HG03469 (cell line): ENCODE measurements around the gene SNX21.
"Not testable (repeated sequence)": the region's sequence is repeated elsewhere in the genome, so short reads cannot be mapped to it uniquely, and the experiment has no call there.

Source experiments
- ATAC-seq: cut with Tn5 transposase; IDR thresholded peaks from one replicate; pipeline ENCODE4 v1.9.1; 2021; ENCODE audit warnings: mild to moderate bottlenecking, moderate library complexity, moderate number of reproducible peaks; ENCODE audit not compliant: unreplicated experiment

SNX21 gene, protein sequence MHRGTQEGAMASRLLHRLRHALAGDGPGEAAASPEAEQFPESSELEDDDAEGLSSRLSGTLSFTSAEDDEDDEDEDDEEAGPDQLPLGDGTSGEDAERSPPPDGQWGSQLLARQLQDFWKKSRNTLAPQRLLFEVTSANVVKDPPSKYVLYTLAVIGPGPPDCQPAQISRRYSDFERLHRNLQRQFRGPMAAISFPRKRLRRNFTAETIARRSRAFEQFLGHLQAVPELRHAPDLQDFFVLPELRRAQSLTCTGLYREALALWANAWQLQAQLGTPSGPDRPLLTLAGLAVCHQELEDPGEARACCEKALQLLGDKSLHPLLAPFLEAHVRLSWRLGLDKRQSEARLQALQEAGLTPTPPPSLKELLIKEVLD

DNA sequence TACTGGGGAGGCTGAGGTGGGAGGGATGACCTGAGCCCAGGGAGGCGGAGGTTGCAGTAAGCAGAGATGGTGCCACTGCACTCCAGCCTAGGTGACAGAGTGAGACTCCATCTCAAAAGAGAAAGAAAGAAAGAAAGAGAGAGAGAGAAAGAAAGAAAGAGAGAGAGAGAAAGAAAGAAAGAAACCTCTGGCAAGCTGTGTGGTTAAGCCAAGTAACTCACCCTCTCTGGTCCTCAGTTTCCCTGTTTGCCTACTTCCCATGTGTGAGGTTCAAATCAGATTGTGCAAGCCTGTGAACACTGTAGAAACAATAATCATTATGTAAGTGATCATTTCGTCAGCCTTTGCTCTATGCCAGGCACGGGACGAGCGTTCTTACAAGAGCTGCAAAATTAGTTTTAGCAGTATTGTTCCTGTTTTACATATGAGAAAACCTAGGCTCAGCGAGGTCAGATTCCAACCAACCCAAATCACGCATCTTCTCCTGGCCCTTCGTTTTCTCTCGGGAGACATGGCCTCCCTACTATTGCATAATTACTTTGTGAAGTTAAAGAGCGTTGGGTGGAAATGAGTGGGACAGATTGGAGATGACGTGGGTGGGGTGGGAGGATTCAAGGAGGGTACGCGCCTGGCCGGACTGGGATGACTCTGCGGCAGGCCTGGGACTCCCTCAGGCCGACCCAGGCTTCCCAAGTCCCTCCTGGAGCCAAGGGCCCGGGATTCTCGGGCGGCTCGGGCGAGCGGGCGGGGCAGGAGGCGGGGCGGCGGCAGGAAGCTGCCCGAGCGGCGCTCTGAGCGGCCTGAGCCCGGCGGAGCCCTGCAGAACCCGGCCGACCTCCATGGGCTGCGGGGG is at the start of gene SNX21:
Gene SNX21, plus strand, starts transcription at position 770 of the 853 bp plus-strand sequence. CDS start 121 bp downstream, outside the sequence.
- no peak for ATAC-seq

DNA sequence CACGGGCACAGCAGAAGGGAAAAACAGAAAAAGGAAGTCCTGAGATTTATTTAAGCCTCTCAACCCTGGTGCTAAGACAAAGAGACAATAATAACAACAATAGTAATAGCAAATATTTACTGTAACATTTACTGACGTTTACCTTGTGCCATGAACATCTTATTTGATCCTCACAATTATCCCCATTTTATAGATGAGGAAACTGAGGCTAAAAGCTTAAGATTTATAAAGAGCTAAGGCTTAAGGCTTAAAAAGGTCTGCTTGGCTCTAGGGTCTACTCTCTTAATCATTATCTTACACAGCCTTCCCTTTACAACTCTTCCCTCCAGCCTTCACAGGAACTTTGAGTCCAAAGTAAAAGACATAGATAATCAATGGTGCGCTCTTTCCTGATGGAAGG is 45.2 kb upstream of the SNX21 start:
- ATAC-seq, result no peak

DNA sequence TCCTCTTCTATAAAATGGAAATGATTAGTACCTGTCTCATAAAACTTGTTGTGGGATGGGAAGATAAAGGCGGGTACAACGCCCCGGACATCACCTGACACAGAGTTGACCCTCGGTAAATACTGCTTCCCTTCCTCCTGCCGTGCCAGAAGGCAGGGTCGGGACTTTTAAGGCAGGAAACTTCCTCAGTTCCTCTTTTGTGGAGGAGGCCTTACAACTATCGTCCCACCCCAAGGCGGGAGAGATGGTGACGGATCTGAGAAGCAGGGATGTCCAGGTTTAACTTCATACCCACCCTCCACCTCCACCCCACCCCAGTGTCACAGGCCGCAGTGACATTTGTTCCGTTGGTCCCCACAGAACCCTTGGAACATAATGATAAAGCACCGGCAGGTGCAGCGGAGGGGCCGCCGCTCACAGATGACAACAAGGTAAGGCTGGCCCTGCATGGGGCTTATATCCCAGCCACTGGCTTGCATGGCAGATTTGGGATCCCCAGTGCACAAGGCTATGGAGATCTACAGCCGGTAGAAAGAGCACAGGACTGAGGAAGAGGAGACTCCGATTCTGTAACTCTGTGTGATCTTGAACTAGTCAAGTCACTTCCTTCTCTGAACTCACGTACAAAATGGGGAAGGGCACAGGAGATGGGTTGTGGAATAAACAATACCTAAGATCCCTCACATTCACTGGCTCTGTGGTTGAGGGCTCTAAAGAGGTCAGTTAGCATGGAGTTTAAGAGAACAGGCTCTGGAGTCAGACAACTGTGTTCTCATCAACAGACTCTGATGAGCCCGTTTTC is 41.1 kb upstream of the SNX21 start:
- no peak for ATAC-seq

DNA sequence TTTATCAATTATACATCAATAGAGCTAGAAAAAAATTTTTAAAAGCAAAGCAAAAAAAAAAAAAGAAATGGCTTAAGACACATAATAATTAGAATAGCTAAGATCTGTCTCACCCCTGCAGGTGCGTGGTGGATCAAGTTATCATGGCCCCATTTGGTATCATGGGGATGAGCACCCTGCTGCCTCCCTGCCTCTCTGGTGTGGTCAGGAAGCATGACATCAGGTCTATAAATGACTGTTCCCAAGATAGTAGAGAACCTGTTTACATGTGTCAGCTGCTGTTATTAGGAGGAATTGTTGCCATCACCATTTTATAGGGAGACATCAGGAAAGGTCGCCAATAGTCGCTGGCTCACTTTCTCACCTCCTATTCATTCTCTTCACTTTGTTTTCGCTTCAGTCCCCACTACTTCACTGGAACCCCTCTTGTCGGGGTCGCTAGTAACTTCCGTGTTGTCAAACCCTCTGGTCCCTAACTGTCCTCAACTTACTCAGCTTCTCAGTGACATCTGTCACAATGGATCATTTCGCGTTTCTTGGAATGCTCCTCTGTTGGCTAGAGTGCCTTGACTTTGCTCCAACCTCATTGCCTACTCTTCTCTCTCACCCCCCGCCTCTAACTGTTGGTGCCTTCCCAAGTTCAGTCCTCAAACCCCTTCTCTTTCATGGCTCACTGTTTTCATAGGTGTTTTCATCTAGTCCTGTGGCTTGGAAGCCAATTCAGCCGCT is 37.1 kb upstream of the SNX21 start:
- ATAC-seq, result no peak

DNA sequence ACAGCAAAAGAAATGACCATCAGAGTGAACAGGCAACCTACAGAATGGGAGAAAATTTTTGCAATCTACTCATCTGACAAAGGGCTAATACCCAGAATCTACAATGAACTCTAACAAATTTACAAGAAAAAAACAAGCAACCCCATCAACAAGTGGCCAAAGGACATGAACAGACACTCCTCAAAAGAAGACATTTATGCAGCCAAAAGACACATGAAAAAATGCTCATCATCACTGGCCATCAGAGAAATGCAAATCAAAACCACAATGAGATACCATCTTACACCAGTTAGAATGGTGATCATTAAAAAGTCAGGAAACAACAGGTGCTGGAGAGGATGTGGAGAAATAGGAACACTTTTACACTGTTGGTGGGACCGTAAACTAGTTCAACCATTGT is 36.1 kb upstream of the SNX21 start:
- ATAC-seq, result not testable (repeated sequence)

DNA sequence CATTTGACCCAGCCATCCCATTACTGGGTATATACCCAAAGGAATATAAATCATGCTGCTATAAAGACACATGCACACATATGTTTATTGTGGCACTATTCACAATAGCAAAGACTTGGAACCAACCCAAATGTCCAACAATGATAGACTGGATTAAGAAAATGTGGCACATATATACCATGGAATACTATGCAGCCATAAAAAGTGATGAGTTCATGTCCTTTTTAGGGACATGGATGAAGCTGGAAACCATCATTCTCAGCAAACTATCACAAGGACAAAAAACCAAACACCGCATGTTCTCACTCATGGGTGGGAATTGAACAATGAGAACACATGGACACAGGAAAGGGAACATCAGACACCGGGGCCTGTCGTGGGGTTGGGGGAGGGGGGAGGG is 35.6 kb upstream of the SNX21 start:
- not testable (repeated sequence) for ATAC-seq

DNA sequence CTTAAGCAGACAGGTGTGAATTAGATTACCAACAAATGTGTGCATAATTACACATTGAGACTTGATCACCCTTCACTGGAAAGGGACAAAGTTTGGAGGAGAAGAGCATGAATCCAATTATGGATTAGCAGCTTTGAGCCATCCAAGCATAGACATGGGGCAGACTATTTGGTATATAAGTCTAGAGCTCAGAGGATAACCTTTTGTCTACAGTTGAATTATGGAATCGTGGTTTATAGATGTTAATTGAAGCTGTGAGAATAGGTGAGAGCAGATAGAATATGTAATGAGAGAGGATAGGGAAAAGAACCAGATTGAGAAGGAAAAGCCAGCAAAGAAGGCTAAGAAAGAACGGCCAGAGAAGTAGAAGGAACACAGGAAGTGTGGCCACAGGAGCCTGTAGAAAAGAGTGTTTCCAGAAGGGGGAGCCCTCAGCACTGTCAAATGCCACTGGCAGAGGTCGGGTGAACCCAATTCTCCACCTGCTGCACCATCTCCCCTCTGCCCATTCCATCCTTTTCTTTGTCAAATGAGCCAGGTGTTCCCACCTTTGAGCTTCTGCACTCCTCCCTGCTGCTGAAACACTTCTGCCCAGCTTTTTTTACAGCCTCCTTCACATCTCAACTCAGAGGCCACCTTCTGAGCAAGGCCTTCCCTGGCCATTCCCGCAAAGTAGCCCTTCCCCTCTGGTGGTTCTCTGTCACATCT is 34.5 kb upstream of the SNX21 start:
- ATAC-seq, result no peak

DNA sequence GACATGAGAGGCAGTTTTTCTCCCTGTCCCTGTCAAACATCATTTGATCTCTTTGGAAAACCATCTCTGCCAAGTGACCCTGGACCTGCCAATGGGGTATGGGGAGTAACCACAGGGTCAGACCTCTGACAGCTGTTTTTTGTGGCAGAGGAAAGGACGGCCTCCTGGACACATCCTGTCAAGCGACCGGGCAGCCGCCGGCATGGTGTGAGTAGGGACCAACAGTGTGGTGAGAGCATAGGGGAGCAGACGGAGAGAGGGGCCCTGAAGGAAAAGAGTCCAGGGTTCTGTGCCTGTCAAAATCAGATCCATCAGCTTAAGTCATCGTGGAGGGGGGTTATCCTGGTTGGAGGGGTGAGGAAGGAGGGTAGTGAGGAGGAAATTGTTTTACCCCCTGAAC is 31.7 kb upstream of the SNX21 start:
- ATAC-seq, result no peak

DNA sequence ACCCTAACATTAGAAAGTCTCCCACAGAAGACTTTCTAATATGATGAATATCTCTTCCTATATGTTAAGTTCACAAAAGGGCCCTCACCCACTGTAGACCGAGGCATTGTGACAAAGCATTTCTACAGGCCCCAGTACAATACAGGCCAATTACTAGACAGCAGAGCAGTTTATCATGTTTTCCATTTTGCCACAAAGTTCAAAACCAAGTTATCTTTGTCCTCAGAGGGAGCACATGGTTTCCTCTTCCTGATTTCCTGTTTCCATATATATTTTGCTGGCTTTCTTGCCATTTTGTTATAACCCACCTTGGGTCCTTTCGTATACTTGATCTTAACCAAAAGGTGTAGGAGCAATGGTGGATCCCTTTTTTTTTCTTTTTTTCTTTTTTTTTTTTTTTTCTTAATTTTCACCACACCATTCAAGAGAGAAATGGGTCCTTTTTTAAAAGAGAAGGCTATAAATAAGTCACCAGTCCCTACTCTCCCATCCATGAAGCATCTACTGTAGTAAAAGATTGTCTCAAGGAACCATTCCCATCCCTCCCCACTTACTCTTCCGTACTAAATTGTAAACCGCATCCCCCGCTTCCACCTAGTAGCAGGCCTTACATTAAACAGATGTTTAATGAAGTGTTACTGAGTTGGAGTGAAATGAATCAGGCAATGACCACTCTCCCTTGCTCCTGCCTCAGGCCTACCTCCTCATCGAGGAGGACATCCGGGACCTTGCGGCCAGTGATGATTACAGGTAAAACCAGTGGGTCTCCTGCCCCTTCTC is 23.2 kb upstream of the SNX21 start:
- no peak for ATAC-seq

DNA sequence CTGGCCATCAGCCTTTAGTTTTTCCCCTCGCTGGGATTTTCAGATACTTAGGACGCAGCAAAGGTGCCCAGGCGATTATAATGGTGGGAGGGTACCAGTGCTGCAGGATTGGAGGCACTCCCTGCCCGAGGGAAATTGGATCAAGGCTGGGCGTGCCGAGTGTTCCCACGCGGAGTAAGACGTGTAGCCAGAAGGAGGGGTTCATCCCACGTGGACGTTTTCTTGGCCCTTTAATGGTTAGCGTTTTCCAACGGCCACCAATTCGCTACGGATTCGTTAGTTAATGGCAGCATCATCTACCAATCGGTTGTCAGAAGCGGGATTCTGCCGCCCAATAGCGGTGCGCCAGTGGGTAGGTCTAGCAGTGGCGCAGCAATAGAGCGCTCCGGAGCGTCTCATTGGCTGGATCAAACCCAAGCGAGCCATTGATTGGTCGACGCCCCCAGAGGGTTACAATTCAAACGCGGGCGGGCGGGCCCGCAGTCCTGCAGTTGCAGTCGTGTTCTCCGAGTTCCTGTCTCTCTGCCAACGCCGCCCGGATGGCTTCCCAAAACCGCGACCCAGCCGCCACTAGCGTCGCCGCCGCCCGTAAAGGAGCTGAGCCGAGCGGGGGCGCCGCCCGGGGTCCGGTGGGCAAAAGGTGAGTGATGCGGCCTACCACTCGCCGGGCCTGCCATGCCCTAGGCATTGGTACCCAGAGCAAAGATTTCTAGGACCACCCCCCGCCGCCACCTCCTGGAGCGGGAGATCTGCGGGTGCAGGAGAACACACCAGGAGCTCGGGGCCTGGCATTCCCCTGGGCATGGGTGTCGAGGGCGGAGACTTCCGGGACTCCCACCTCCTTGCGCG is 21.2 kb upstream of the SNX21 start, which contains the start of gene UBE2C:
Gene UBE2C, plus strand, starts transcription at position 488 of the 849 bp plus-strand sequence. Its CDS starts 52 bp downstream, at position 540.
- ATAC-seq, result peak; percentile 92

DNA sequence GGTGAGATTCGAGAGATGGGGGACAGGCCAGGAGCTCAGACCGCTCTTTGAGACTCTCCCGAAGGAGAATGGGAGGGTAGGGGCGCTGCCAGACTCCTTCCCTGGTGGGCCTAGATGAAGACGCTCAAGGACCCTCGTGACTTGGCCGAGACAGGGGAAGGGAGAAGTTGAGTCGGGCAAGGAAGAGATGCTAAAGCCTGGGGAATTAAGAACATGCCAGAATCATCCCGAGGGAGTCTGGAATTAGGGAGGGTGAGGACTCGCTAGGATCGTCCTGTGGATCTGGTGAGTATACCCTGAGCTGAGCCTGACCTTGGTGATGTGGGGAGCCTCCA is 20.6 kb upstream of the SNX21 start:
- no peak for ATAC-seq

DNA sequence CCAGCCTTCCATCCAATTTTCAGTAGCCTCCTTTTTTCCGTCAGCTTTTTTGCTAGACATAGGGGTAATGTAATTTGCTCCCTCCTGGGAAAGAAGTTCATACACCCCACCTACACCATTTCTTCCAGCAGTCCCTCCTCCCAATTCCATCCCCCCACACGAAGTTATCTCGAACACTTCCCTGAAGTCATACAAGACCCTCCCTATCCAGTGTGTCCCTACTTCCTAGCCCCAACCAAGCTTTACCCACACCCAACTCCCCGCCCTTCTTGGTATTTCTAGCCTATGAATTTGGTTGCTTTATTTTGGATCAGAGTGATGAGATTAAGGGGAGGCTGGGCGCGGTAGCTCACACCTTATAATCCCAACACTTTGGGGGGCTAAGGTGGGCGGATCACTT is 20.1 kb upstream of the SNX21 start:
- ATAC-seq, result no peak

DNA sequence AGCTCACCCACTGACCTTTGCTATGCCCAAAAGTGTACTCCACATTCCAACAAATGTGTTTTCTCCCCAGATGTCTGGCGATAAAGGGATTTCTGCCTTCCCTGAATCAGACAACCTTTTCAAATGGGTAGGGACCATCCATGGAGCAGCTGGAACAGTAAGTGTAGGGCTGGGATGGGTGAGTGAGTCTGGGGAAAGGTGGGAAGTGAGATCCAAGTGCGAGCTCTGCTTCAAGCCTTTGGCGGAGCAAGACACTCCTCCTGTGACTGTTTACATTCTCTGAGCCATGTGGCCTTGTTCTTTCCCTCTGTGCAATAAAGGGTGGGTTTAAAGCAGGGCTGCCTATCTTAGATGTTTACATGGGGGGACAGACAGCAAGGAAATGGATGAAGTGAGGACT is 19.3 kb upstream of the SNX21 start:
- ATAC-seq, result no peak

DNA sequence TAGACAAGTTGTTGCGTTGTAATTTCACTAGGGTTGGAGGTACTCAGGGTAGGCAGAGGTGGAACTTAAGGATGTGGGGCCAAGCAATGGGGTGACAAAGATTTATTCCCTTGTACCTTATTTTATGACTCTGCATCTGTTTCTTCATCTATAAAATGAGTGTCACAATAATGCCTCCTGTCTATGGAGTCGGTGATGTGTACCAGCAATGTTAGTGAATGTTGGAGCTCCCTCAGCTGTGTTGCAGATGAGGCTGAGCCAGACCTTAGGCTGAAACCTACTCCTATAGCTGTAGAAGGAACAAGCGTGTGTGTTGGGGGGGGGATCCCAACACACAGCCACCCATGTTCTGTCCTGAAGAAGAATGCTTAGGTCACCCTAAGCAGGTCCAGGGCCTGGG is 16.6 kb upstream of the SNX21 start:
- ATAC-seq, result no peak

DNA sequence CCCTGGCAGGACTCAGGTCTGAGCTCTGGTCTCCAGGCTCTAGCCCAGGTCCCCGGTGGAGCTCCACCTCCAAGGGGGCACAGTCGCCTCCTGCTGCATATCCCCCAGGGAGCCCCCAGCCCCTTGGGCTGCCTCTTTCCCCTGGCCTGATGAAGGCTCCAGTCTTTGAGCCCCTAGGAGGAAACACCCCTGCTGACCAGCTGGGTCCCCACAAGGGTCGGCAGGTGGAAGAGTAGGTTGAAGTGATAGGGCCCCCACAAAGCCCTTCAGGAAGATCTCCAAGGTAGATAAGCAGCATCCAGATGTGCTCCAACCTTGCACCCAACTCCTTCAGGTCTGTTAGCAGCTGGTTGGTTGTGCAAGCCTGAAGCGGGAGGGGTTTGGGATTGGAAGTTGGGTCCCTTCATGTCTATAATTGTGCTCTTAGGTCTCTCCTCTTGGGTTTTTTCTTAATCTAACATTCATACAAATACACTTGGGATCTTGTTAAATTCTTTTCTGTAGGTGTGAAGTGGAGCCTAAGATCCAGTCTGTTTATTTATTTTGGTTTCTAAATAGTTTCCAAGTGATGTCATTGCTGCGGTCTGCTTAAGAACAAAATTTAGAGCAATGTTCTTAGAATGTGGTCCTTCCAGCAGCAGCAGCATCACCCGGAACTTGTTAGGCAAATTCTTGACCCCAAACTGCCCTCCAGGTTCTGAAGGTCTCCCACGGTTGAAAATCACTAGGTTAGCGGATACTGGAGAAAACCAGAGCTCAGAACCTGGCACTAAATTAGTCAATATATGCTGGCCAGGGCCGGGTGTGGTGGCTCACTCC is 16.0 kb upstream of the SNX21 start:
- no peak for ATAC-seq

DNA sequence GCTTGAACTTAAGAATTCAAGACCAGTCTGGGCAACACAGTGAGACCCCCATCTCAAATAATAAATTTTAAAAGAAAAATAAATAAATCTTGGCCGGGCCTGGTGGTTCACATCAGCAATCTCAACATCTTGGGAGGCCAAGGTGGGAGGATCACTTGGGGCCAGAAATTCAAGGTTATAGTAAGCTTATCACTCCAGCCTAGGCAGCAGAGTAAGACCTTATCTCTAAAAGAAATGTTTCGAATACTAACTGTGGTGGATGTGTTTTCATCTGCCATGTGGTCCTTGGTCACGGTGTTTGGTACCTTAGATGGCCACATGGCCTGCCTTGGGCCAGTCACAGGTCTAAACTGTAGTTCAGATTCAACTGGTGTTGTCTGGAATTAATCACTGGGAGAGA is 15.4 kb upstream of the SNX21 start:
- no peak for ATAC-seq

DNA sequence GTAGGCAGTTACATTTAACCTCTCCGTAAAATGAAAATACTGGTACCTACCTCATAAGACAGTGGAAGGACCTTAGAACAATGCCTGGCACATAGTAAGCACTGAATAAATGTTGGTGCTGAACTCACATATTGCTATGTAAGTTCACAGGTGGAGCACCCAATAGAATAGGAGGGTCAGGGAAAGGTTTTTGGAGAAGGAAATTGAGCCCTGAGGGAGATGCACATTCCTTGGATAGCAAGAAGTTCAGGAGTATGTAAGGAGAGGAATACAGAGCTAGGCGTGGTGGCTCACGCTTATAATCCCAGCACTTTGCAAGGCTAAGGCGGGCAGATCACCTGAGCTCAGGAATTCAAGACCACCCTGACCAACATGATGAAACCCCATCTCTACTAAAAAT is 14.1 kb upstream of the SNX21 start:
- ATAC-seq, result no peak
